Stimulated activated naive CD8-positive, alpha-beta T cell treated with anti-CD3 and anti-CD28 coated beads, Interleukin-15, Interleukin-2, amounts not matched to agents 100 U/mL and 50 U/mL, for 24 hours (primary cell): ENCODE data around the gene TSPAN5.
"Not testable (repeated sequence)": the region's sequence is repeated elsewhere in the genome, so short reads cannot be mapped to it uniquely, and the experiment has no call there.

ENCODE experiments used
- ATAC-seq: fragments of 150-1000 bp; cut with Tn5 transposase; one replicate; pipeline ENCODE4 v1.10.0; 2021
- DNase-seq: peaks from one replicate; pipeline ENCODE4 v3.0.0; 2021

Gene TSPAN5

GRCh38 chr4:98461121-98461865 lies 197.1 kb downstream of the TSPAN5 start:
- not testable (repeated sequence) for ATAC-seq, DNase-seq

DNA sequence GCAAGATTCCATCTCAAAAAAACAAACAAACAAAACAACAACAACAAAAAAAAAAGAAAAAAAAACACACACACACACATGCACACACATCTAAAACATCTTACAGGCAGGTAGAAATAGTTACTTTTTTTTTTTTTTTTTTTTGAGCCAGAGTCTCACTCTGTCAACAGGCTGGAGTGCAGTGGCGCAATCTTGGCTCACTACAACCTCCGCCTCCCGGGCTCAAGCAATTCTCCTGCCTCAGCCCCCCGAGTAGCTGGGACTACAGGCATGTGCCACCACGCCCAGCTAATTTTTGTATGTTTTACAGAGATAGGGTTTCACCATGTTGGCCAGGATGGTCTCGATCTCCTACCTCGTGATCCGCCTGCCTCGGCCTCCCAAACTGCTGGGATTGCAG lies 201.0 kb downstream of the TSPAN5 start:
- not testable (repeated sequence) for ATAC-seq, DNase-seq

GRCh38 chr4:98452091-98452490 lies 206.3 kb downstream of the TSPAN5 start:
- ATAC-seq = no peak
- no peak for DNase-seq

GRCh38 chr4:98448908-98449307 lies 209.5 kb downstream of the TSPAN5 start:
- DNase-seq (no peak), ATAC-seq (no peak)

- ATAC-seq (no peak), DNase-seq (peak; percentile 11)
Observed at GRCh38 chr4:98447648-98448047, 210.8 kb downstream of the TSPAN5 start.

DNA sequence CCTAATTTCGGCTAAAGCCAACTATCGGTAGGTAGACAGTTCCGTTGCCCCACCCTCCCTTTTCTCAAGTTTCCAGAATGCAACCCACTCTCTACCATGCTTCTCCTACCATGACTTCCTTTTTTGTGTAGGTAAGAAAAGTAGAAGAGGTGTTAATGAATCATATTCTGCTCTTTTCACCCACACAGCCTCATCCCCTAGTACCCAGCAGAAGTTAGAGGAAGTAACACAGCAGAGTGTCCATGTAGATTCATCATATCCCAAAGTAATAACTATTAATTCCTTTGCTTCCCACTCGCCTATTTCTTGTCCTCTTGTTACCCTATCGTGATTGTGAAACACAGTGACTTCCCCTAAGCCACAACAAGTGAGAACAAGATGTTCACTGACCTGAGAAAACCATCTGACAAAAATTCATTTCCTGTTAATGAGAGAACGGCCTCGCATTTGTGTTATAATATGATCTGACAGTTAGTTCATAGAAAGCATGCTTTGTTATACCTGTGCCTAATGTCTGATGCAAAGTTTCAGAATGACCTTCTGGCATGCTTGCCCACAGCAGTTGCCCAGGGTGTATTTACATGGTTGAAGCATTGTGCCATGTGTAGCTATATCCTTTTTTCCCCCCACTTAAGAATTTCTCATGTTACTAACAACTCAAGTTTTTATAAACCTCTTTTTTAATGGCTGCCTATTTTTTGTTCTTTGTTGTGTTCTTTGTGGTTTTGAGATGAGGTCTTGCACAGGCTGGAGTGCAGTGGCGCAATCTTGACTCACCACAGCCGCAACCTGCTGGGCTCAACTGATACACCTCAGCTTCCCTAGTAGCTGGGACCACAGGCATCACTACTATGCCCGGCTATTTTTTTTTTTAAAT lies 211.7 kb downstream of the TSPAN5 start:
- ATAC-seq (peak; percentile 95), DNase-seq (peak; percentile 62)

- ATAC-seq (no peak), DNase-seq (no peak)
Observed at GRCh38 chr4:98444371-98444770, 214.0 kb downstream of the TSPAN5 start.

DNA sequence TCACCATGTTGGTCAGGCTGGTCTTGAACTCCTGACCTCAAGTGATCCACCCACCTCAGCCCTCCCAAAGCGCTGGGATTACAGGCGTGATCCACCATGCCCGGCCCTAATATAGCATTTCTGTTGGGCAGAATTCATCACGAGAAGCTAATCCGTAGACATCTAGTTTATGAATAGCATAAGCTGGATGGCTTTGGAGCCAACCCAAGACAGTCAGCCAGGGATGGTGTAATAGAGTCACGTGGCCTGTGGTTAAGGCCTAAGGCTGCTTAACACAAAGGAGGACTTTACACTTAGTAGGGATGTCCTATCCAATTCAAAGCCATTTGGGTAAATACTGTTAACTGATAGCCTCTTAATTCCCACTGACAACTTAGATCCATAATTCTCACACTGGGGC lies 223.6 kb downstream of the TSPAN5 start:
- ATAC-seq (no peak), DNase-seq (no peak)

DNA sequence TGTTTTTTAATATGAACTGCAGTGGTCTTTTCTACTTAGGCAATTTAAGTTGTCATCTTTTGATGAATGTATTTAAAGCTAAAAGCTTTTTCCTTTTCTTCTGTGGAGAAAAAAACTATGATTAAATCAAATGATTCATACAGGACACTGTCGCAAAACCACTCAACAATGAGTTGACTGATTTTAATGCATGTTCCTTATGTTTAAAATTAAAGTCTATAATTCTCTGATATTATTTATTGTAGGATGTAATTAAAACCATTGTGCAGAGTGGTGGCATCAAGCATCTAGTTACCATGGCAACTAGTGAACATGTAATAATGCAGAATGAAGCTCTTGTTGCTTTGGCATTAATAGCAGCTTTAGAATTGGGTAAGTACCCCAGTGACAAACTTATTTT lies 224.7 kb downstream of the TSPAN5 start:
- no peak for DNase-seq
- no peak for ATAC-seq

GRCh38 chr4:98430708-98431403 lies 227.6 kb downstream of the TSPAN5 start:
- ATAC-seq (peak; percentile 59), DNase-seq (no peak)

- no peak for ATAC-seq
- no peak for DNase-seq
Observed at GRCh38 chr4:98423009-98423408, 235.4 kb downstream of the TSPAN5 start.

GRCh38 chr4:98421111-98421510 lies 237.3 kb downstream of the TSPAN5 start:
- DNase-seq (no peak), ATAC-seq (no peak)
